OCI-LY3 (cell line): ENCODE results near the gene DCTN4.

Experiments
- H2AFZ ChIP-seq: fragments of 200-600, 300-600 bp; shearing (Covaris generic); 2 replicates; pipeline ENCODE4 v1.6.0; 2014; ENCODE audit warnings: antibody characterized with exemption, low read depth, low read length
- H3K27ac ChIP-seq: fragments of 200-600, 300-600 bp; sonication (generic); 2 replicates; pipeline ENCODE4 v1.5.1; 2014; ENCODE audit warnings: mild to moderate bottlenecking, low read length, moderate library complexity, mixed read lengths
- H3K27me3 ChIP-seq: fragments of 200-600, 300-600 bp; sonication (generic); 2 replicates; pipeline ENCODE4 v1.6.1; 2014; ENCODE audit warnings: low read depth, low read length, mixed read lengths
- H3K36me3 ChIP-seq: fragments of 200-600, 300-600 bp; sonication (generic); replicated peaks from 2 replicates; pipeline ENCODE3; 2014; ENCODE audit warnings: low read depth, low read length, mixed read lengths
- H3K4me1 ChIP-seq: fragments of 300-600, 200-600 bp; sonication (generic); 2 replicates; pipeline ENCODE4 v1.6.1; 2014; ENCODE audit warnings: low read length, mixed read lengths
- H3K4me2 ChIP-seq: fragments of 200-600, 300-600 bp; sonication (generic); 2 replicates; pipeline ENCODE4 v1.6.1; 2014; ENCODE audit warnings: low read length, mixed read lengths
- H3K4me3 ChIP-seq: fragments of 300-600, 200-600 bp; sonication (generic); 2 replicates; pipeline ENCODE4 v1.5.1; 2014; ENCODE audit warnings: antibody characterized with exemption, mild to moderate bottlenecking, low read length, moderate library complexity
- H3K79me2 ChIP-seq: fragments of 300-600, 200-600 bp; shearing (Covaris generic); 2 replicates; pipeline ENCODE4 v1.6.1; 2014; ENCODE audit warnings: mild to moderate bottlenecking, low read length, mixed read lengths
- H3K9ac ChIP-seq: fragments of 300-600, 200-600 bp; shearing (Covaris generic); 2 replicates; pipeline ENCODE4 v1.6.0; 2014; ENCODE audit warnings: mild to moderate bottlenecking, low read length, moderate library complexity
- H3K9me3 ChIP-seq: fragments of 200-600, 300-600 bp; shearing (Covaris generic); 2 replicates; pipeline ENCODE4 v1.6.1; 2014; ENCODE audit warnings: low read length, mixed read lengths; ENCODE audit not compliant: insufficient read depth
- H4K20me1 ChIP-seq: fragments of 200-600, 300-600 bp; sonication (generic); 2 replicates; pipeline ENCODE4 v1.6.1; 2016; ENCODE audit warnings: low read length, mixed read lengths; ENCODE audit not compliant: insufficient read depth
- EZH2phosphoT487 ChIP-seq: fragments of 200-600 bp; shearing (Covaris generic); IDR thresholded peaks from 2 replicates; pipeline ENCODE4 v1.6.1; 2018; ENCODE audit warnings: antibody characterized with exemption, mixed run types, low read depth
- TF ChIP-seq, protein P1 (sequence below): fragments of 200-600, 300-600 bp; sonication (generic); IDR thresholded peaks from 2 replicates; pipeline ENCODE4 v1.5.1; 2014; ENCODE audit warnings: antibody characterized with exemption, low read length, low read depth

DCTN4 gene

DNA sequence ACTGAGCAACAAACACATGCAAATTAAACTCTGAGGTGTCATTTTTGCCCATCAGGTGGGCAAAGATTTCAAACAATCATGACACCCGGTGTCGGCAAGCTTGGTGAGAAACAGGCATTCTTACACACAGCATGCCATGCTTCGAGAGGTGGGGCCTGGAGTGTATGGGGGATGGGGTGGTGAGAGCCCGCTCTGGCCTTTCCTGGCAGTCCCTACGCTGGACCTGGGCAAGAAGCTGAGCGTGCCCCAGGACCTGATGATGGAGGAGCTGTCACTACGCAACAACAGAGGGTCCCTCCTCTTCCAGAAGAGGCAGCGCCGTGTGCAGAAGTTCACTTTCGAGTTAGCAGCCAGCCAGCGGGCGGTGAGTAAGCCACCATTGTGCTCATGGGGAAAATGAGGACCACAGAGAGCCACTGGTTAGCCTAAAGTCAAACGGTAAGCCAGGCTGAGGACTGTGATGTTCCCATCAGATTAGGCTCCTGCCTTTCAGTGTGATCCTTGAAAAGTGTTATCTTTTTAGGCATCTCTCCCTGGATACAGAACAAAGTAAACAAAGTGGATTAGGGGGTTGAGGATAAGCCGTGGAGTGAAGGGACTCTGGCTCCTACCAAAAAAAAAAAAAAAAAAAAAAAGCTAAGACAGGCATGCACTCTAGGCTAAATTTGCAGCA lies 88.4 kb downstream of the DCTN4 start:
- Histone ChIP-seq H3K4me2 (no peak overlapping the region), H4K20me1 (no peaks in the 10 kb centered on the region), H3K79me2 (no peaks in the 10 kb centered on the region), H3K4me1 (no peaks in the 10 kb centered on the region), H3K9me3 (no peaks in the 10 kb centered on the region), H3K27ac (no peak overlapping the region), H3K4me3 (no peak overlapping the region), H3K36me3 (no peaks in the 10 kb centered on the region), H3K9ac (no peak overlapping the region), H3K27me3 (no peaks in the 10 kb centered on the region), H2AFZ (no peak overlapping the region)
- TF ChIP-seq, protein P1, sequence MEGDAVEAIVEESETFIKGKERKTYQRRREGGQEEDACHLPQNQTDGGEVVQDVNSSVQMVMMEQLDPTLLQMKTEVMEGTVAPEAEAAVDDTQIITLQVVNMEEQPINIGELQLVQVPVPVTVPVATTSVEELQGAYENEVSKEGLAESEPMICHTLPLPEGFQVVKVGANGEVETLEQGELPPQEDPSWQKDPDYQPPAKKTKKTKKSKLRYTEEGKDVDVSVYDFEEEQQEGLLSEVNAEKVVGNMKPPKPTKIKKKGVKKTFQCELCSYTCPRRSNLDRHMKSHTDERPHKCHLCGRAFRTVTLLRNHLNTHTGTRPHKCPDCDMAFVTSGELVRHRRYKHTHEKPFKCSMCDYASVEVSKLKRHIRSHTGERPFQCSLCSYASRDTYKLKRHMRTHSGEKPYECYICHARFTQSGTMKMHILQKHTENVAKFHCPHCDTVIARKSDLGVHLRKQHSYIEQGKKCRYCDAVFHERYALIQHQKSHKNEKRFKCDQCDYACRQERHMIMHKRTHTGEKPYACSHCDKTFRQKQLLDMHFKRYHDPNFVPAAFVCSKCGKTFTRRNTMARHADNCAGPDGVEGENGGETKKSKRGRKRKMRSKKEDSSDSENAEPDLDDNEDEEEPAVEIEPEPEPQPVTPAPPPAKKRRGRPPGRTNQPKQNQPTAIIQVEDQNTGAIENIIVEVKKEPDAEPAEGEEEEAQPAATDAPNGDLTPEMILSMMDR: no peak
- TF ChIP-seq EZH2phosphoT487: no peak

DNA sequence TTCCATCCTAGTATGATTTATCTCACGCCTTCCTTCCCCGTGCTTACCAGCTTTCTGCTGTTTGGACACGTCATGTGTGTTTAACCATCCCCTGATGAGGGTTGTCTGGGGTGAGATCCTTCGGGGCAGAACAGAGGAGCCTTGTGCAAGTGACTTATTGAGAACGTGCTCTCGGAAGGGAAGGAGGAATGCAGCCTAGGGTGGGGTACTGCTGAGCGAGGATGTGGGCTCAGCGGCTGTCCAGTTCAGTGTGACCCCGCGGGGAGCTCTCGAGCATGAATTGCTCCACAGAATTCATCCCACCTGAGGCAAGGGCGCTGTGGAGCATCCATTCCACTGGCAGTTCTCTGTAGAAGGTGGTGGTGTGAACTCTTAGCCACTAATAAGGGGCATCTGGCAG lies 93.8 kb downstream of the DCTN4 start:
- H3K27ac ChIP-seq: no peak overlapping the region
- no peak overlapping the region for H3K9ac ChIP-seq
- H4K20me1 ChIP-seq: no peaks in the 10 kb centered on the region
- no peaks in the 10 kb centered on the region for H3K79me2 ChIP-seq
- no peak overlapping the region for H3K4me3 ChIP-seq
- peaks cover 4% of the 10 kb centered on the region for H3K27me3 ChIP-seq
- H3K9me3 ChIP-seq: no peaks in the 10 kb centered on the region
- no peaks in the 10 kb centered on the region for H3K36me3 ChIP-seq
- H3K4me2 ChIP-seq: no peak overlapping the region
- TF ChIP-seq, protein P1: no peak
- TF ChIP-seq EZH2phosphoT487: no peak
- no peak overlapping the region for H2AFZ ChIP-seq
- no peaks in the 10 kb centered on the region for H3K4me1 ChIP-seq

DNA sequence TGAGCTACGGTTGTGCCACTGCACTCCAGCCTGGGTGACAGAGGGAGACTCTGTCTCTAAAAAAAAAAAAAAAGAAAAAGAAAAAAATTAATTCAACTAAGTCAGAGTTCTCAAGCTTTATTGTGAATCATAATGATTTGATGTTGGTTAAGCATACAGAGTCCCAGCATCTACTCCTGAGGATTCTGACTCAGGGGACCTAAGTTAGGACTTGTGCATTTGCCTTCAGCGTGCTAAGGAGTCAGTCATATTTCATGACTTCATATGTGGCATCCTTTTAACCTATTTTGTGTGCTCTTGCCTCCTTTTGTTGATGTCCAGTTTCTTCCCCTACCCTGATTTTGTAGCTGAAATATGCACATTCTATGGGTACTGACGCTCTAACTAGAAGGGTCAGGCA lies 94.9 kb downstream of the DCTN4 start:
- no peaks in the 10 kb centered on the region for H3K79me2 ChIP-seq
- H3K36me3 ChIP-seq: no peaks in the 10 kb centered on the region
- no peaks in the 10 kb centered on the region for H3K9me3 ChIP-seq
- TF ChIP-seq, protein P1: no peak
- no peak for TF ChIP-seq EZH2phosphoT487
- H3K9ac ChIP-seq: no peak overlapping the region
- H3K4me3 ChIP-seq: no peak overlapping the region
- no peaks in the 10 kb centered on the region for H4K20me1 ChIP-seq
- H2AFZ ChIP-seq: no peak overlapping the region
- H3K4me1 ChIP-seq: no peaks in the 10 kb centered on the region
- no peak overlapping the region for H3K4me2 ChIP-seq
- peaks cover 4% of the 10 kb centered on the region for H3K27me3 ChIP-seq
- H3K27ac ChIP-seq: no peak overlapping the region

DNA sequence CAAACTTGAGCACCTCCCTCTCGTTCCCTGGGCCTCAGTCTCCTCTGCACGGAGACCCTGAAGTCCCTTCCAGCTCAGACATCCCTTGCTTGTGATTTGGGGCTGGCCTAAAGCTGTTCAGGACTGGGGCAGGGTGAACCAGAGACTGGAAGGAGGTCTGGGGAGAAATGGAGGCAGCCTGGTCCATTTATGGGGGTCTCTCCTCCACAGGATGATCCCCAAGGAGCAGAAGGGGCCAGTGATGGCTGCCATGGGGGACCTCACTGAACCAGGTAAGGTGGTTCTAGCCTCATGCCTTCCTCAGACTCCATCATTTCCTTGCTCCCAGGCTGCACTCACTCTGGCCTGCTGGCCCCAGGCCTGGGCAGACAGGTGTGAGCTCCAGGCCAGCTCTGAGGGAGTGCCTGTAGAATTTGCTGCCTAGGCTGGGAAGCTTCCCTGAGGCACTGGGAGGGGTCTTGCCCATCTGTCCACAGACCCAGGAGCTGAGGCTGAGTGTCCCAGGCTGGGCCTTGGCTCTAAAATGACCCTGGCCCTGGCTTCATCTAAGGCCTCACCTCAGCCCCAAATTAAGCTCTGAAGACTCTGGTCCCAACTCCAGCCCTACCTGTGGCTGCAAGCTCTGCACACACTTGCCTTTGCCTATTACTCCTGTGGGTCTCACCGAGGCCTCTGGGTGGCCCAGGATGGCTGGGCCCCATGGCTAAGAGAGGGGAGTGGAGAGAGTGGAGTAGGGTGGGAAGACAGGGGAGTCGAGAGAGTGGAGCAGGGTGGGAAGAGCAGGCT lies 95.9 kb downstream of the DCTN4 start:
- TF ChIP-seq, protein P1: no peak
- TF ChIP-seq EZH2phosphoT487: no peak
- no peak overlapping the region for H3K4me2 ChIP-seq
- no peak overlapping the region for H3K9ac ChIP-seq
- no peaks in the 10 kb centered on the region for H3K4me1 ChIP-seq
- peaks cover 4% of the 10 kb centered on the region for H3K27me3 ChIP-seq
- no peak overlapping the region for H3K27ac ChIP-seq
- H4K20me1 ChIP-seq: no peaks in the 10 kb centered on the region
- H2AFZ ChIP-seq: no peak overlapping the region
- no peaks in the 10 kb centered on the region for H3K36me3 ChIP-seq
- no peaks in the 10 kb centered on the region for H3K9me3 ChIP-seq
- no peak overlapping the region for H3K4me3 ChIP-seq
- H3K79me2 ChIP-seq: no peaks in the 10 kb centered on the region
